GM10248 (cell line): ENCODE data around the gene PFKFB4.

Experiments used
- CTCF ChIA-PET: fragments of 300-600 bp; sonication (Branson Sonifier 250); formaldehyde crosslinking; extraction: SDS; loops from one replicate; lab custom pipeline; 2021; ENCODE audit warnings: antibody characterized with exemption; lab: Yijun Ruan, JAX
- POLR2A ChIA-PET: fragments of 350-650 bp; sonication (Branson Sonifier 250); formaldehyde crosslinking; extraction: SDS; loops from one replicate; lab custom pipeline; 2020; ENCODE audit warnings: antibody characterized with exemption; lab: Yijun Ruan, JAX
- DNase-seq: peaks from one replicate; pipeline ENCODE4 v3.0.0; 2012; ENCODE audit errors: extremely low spot score
- TF ChIP-seq, protein P1 (sequence below): IDR thresholded peaks from 2 replicates; pipeline ENCODE4 v1.5.1; 2012; ENCODE audit warnings: mild to moderate bottlenecking, low read depth; ENCODE audit errors: extremely low read depth, missing control alignments, control extremely low read depth

Gene PFKFB4

DNA sequence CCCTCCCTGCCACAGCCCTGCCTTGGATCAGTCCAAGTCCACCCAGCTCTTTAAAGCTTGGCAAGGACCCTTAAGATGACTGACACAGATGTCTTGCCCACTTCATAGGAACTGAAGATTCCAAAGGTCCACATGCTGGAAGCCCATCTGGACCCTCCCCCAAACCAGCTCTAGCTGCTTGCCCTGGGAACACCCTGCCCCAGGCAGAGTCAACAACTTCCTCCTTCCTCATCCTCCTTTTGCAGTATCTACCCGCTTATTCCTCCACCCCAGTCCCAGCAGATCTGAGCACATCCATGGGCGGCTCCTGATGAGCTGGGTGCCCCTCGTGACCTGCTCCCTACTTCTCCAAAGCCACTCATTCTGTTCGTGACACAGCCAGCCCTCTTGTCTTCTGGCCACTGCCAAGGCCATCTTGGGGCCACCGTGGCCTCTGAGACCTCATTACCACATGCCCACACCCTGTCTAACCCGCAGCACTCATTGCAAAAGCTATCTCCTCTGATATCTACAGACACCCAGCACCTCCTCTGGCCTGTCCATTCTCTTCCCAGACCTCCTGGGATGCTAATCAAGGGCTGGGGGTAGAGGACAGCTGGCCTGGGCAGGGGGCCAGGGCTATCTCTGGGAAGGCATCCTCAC lies 2.0 kb upstream of the PFKFB4 start:
- POLR2A ChIA-PET: interaction anchor here (2.1 kb wide), 1 partner anchor 112 kb away, joined by 5 read pairs; the partner anchor contains the start of gene ATRIP
- DNase-seq: no peak

DNA sequence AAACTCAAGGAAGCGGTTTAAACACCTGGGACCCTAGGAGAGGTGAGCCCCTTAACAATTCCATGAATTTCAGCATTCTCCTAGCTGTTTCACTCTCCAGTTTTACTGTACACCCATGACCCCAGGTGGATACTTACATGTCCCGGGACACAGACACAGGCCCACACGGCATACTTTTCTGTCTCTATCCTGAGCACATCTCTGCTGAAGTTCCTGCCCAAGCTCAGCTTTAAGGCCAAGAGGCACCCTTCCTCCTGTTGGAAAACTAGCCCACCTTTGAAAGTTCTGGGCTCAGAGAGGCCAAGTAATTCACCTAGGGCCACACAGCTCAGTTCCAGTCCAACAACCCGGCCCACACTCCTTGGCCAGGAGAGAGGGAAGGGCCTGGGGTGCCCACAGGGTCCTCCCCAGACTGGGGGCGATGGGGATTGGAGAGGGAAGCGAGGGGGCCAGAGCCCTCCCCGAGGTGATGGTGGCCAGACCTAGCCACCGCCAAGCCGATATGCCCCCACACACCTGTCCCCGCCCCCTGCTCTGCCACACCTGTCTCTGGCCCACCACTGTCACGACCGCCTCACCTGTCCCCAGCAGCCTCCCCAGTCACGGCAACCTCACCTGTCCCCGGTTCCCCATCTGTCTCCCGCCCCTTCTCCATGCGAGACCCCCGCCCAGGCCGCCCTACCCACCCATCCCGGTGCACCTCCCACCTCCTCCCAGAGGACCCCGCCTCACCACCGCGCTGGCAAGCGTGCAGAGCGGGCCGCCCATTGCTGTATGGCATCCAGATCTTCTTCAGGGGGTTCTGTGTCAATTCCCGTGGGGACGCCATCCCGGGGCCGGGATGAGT lies 431 bp downstream of the PFKFB4 start:
- ChIA-PET CTCF (interaction anchor here (0.7 to 3.1 kb wide), 14 partner anchors 8 to 315 kb away, joined by 3 to 29 read pairs (median 5); partner anchors contain the start of genes ATRIP and ZNF589), POLR2A (interaction anchor here (2.1 kb wide), 1 partner anchor 109 kb away, joined by 5 read pairs; the partner anchor contains the start of gene ATRIP)
- DNase-seq: no peak
- TF ChIP-seq, protein P1, sequence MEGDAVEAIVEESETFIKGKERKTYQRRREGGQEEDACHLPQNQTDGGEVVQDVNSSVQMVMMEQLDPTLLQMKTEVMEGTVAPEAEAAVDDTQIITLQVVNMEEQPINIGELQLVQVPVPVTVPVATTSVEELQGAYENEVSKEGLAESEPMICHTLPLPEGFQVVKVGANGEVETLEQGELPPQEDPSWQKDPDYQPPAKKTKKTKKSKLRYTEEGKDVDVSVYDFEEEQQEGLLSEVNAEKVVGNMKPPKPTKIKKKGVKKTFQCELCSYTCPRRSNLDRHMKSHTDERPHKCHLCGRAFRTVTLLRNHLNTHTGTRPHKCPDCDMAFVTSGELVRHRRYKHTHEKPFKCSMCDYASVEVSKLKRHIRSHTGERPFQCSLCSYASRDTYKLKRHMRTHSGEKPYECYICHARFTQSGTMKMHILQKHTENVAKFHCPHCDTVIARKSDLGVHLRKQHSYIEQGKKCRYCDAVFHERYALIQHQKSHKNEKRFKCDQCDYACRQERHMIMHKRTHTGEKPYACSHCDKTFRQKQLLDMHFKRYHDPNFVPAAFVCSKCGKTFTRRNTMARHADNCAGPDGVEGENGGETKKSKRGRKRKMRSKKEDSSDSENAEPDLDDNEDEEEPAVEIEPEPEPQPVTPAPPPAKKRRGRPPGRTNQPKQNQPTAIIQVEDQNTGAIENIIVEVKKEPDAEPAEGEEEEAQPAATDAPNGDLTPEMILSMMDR: no peak

More for the DNA sequence above, 2.0 kb upstream of the PFKFB4 start:
- TF ChIP-seq, protein P1: no peak
- CTCF ChIA-PET: interaction anchor here (0.7 to 3.5 kb wide), 25 partner anchors 8 to 306 kb away, joined by 3 to 34 read pairs (median 5); partner anchors contain the start of genes ATRIP, NCKIPSD and SLC26A6

DNA sequence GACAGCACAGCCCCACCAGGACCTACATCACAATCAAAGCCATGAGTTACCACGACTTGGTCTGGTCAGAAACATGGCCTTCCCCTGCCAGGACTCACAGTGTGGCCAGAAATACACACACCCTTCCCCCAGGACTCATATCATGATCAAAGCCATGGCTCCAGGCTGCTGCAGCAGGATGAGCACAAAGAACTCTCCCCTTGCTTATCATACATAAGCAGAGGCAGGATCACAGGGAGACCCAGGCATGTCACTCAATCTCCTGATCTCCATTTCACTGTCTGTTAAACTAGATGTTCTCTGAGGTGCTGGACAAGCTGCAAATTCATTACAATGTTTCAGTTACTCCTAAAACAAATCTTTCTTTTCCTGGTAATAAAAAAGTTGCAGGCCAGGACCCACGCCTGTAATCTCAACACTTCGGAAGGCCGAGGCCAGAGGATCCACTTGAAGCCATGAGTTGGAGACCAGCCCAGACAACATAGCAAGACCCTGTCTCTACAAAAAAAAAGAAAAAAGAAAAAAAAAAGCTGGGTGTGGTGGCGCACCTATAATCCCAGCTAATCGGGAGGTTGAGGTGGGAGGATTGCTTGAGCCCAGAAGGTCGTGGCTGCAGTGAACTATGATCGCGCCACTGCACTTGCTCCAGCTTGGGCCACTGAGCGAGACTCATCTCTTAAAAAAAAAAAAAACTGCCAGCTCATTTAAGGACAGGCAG lies 1.2 kb downstream of the PFKFB4 start:
- ChIA-PET CTCF (interaction anchor here (1.2 to 2.9 kb wide), 4 partner anchors 10 to 155 kb away, joined by 3 to 9 read pairs (median 8); no protein-coding TSS in a partner anchor), POLR2A (no interaction called here)
- no peak for DNase-seq
- TF ChIP-seq, protein P1: no peak

DNA sequence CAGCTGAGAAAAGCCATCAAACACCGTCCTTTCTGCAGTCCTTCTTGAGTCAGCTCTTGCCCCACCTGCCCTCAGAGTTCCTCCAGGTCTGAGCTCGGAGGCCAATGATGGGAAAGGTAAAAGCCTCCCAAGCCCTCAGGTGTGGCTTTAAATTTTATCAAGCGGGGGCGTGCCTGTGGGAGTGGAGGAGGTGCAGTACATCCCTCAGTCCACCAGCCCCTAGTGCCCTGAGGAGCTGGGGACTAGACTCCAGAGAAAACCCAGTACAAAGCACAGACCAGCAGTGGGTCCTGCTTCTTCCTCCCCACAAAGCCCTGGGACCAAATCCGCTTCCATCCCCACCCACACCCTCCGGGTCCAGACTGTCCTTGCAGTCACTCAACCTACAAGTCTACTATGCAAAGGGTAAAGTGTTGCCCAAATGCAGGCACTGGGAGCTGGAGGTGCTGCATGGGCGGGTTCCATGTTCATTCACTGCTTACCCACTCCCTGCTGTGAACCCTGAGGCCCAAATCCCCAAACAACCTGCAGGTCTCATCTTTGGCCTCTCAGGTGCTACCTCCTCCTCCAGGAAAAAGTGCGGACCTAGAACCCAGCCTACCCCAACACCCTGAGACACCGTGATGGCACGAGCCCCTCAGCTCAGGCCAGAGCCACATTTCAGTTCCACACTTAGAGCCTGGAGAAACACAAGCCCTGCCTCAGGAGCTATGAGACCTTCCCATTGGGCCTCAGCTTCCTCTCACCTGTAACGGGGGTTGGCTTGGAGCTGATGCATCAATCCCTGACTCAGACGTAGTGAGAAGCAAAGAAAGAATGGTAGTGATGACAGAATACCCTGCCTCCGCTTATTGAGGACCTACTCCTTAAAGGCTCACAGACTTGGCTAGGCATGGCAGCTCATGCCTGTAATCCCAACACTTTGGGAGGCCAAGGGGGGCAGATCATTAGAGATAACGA lies 2.4 kb downstream of the PFKFB4 start:
- POLR2A ChIA-PET: no interaction called here

DNA sequence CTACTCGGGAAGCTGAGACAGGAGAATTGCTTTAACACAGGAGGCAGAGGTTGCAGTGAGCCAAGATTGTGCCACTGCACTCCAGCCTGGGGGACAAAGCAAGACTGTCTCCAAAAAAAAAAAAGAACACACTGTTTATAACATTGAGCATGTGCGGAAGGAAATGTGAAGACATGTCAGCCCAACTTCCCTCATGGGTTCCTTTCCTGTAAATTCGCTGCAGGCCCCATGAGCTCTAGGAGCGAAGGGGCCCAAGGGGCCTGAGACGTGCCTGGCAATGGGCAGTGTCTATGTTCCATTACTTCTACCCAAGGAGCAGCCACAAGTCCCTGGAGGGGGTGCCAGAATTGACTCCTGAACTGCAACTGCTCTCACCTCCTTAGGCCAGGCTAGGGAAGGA lies 3.2 kb downstream of the PFKFB4 start:
- ChIA-PET CTCF (interaction anchor here (1.1 to 2.7 kb wide), 9 partner anchors 11 to 153 kb away, joined by 3 to 13 read pairs (median 4); partner anchors contain the start of gene ATRIP), POLR2A (no interaction called here)
- TF ChIP-seq, protein P1: no peak
- DNase-seq: no peak

More for the DNA sequence above, 2.4 kb downstream of the PFKFB4 start:
- DNase-seq: no peak
- TF ChIP-seq, protein P1: no peak
- CTCF ChIA-PET: interaction anchor here (1.1 to 2.9 kb wide), 9 partner anchors 9 to 154 kb away, joined by 3 to 13 read pairs (median 4); partner anchors contain the start of gene ATRIP
